GM12878 (cell line): Measurements from ENCODE around the gene S100A16. TPM values are rescaled to one million over a fixed set of nuclear protein-coding genes. Genes with fewer than 3 reads are reported as not detected.

ENCODE experiments used
- BACH1 ChIP-seq: fragments of 450-650 bp; IDR thresholded peaks from 2 replicates; pipeline ENCODE4 v1.6.1; 2017; ENCODE audit warnings: mild to moderate bottlenecking, borderline replicate concordance
- BHLHE40 ChIP-seq, 2 experiments: fragments of 450-650 bp in 1 of 2; IDR thresholded peaks; 2 replicates each; pipeline ENCODE4 v1.6.1; 2011 to 2017; ENCODE audit warnings: low read depth in 2 of 2, borderline replicate concordance in 1 of 2, improper control_type of control experiment in 1 of 2, low read length in 1 of 2, mild to moderate bottlenecking in 1 of 2
- CHD1 ChIP-seq: IDR thresholded peaks from 2 replicates; pipeline ENCODE4 v1.6.1; 2012; ENCODE audit warnings: low read depth, low read length, improper control_type of control experiment
- E4F1 ChIP-seq: fragments of 450-650 bp; IDR thresholded peaks from 2 replicates; pipeline ENCODE4 v1.6.1; 2018; ENCODE audit warnings: borderline replicate concordance, mild to moderate bottlenecking; ENCODE audit not compliant: partially characterized antibody
- ELK1 ChIP-seq: IDR thresholded peaks from 2 replicates; pipeline ENCODE4 v1.6.1; 2012; ENCODE audit warnings: low read depth, low read length, improper control_type of control experiment
- HDGF ChIP-seq: fragments of 450-650 bp; IDR thresholded peaks from 2 replicates; pipeline ENCODE4 v1.6.1; 2016; ENCODE audit warnings: antibody characterized with exemption
- IKZF1 ChIP-seq: fragments of 450-650 bp; conservative IDR thresholded peaks from 2 replicates; pipeline ENCODE4 v1.6.1; 2017; ENCODE audit warnings: antibody characterized with exemption, mild to moderate bottlenecking
- MAX ChIP-seq: IDR thresholded peaks from 2 replicates; pipeline ENCODE4 v1.6.1; 2012; ENCODE audit warnings: low read depth, low read length, improper control_type of control experiment
- MEF2B ChIP-seq: fragments of 450-650 bp; IDR thresholded peaks from 2 replicates; pipeline ENCODE4 v1.6.1; 2018; ENCODE audit warnings: mild to moderate bottlenecking, moderate library complexity; ENCODE audit not compliant: partially characterized antibody, poor library complexity, severe bottlenecking
- MXI1 ChIP-seq: fragments of 150-350 bp; IDR thresholded peaks from 2 replicates; pipeline ENCODE4 v1.6.1; 2011; ENCODE audit warnings: low read depth, mild to moderate bottlenecking, inconsistent platforms, low read length, improper control_type of control experiment
- NBN ChIP-seq: fragments of 450-650 bp; IDR thresholded peaks from 2 replicates; pipeline ENCODE4 v1.6.1; 2016
- NR2C2 ChIP-seq: IDR thresholded peaks from 2 replicates; pipeline ENCODE4 v1.6.1; 2011; ENCODE audit warnings: borderline replicate concordance, low read depth; ENCODE audit not compliant: control insufficient read depth, insufficient read length
- PAX5 ChIP-seq: IDR thresholded peaks from 2 replicates; pipeline ENCODE4 v1.6.1; 2011; ENCODE audit warnings: low read depth, low read length, borderline replicate concordance
- SMAD1 ChIP-seq: fragments of 450-650 bp; IDR thresholded peaks from 2 replicates; pipeline ENCODE4 v1.6.1; 2018; ENCODE audit warnings: mild to moderate bottlenecking, low read depth; ENCODE audit not compliant: partially characterized antibody
- polyA plus RNA-seq, 11 experiments: library from polyadenylated mRNA; depleted of rRNA in 4 of 11; unstranded in 6 of 11; stranded (reverse) in 5 of 11; fragments of >200 nt; fragmentation: Nextera tagmentation in 4 of 11; fragmentation: Illumina TruSeq in 1 of 11; extraction: Ambion mirVana in 4 of 11; extraction: Trizol in 1 of 11; gene quantifications; 1 replicate in 1 of 11; 2 replicates in 10 of 11; pipeline versions ENCODE4 v1.2.1 to v1.2.3, GENCODE V29; 2011 to 2016; ENCODE audit warnings: inconsistent platforms in 2 of 11, missing spikeins in 2 of 11, low read depth in 1 of 11
- total RNA-seq, 4 experiments: library from RNA; depleted of rRNA in 3 of 4; stranded (reverse); fragments of >200 nt in 3 of 4; fragmentation: Illumina TruSeq in 1 of 4; extraction: Trizol in 1 of 4; gene quantifications; 2 replicates each; pipeline versions ENCODE4 v1.2.1 to v1.2.3, GENCODE V29; 2013 to 2021
- TF ChIP-seq, protein P1 (sequence below): fragments of 450-650 bp; IDR thresholded peaks from 2 replicates; pipeline ENCODE4 v1.6.1; 2017; ENCODE audit warnings: low read depth, mild to moderate bottlenecking, moderate library complexity

The S100A16 gene
- total and polyA plus RNA-seq, 10 of the 15 experiments (the other 5 are each of a cell fraction or from before 2014, with no cell fraction given) = 0.14 to 0.51 (median 0.25) TPM; not detected in 6

- TF ChIP-seq MAX = no peak
- no peak for TF ChIP-seq MXI1
- no peak for TF ChIP-seq CHD1
- no peak for TF ChIP-seq ELK1
- TF ChIP-seq E4F1 = no peak
- no peak for TF ChIP-seq NBN
- peak; percentile 25 for TF ChIP-seq MEF2B
- peak; percentile 14 for TF ChIP-seq IKZF1
- TF ChIP-seq, protein P1, sequence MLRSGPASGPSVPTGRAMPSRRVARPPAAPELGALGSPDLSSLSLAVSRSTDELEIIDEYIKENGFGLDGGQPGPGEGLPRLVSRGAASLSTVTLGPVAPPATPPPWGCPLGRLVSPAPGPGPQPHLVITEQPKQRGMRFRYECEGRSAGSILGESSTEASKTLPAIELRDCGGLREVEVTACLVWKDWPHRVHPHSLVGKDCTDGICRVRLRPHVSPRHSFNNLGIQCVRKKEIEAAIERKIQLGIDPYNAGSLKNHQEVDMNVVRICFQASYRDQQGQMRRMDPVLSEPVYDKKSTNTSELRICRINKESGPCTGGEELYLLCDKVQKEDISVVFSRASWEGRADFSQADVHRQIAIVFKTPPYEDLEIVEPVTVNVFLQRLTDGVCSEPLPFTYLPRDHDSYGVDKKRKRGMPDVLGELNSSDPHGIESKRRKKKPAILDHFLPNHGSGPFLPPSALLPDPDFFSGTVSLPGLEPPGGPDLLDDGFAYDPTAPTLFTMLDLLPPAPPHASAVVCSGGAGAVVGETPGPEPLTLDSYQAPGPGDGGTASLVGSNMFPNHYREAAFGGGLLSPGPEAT = peak; percentile 14; the same call in 1 of the 2 replicates
- TF ChIP-seq BACH1 = peak; percentile 68
- no peak for TF ChIP-seq NR2C2
- TF ChIP-seq BHLHE40 (IDR thresholded peaks at IDR 0.05; ENCODE audit: borderline replicate concordance in 1 of 2, low read depth in 2 of 2, low read length in 1 of 2) = peak in 1 of 2 experiments; percentile 67; a peak in 1 of 4 replicates
- TF ChIP-seq SMAD1 = no peak
- peak; percentile 81 for TF ChIP-seq PAX5
- TF ChIP-seq HDGF = peak; percentile 41; the same call in 1 of the 2 replicates
These were observed 47.2 kb downstream of the S100A16 start, which contains the start of gene S100A2 (continued) for GRCh38 chr1:153565529-153566374.
